ENCODE results near the gene AKT2.

- TF ChIP-seq CTCF (IDR thresholded peaks at IDR 0.05) (no peak), POLR2A (IDR thresholded peaks at IDR 0.05) (no peak)
Observed at GRCh38 chr19:40228346-40228745, 56.8 kb downstream of the AKT2 start.

Measured in vagina (tissue), 2 donors.